ENCODE data around the gene GNA15.

GNA15 gene

GRCh38 chr19:3124630-3125029 is 11.2 kb upstream of the GNA15 start:
- H3K14ac ChIP-seq (ENCODE audit: low read length), result no peak overlapping the region
- no peak for DNase-seq (ENCODE audit: low spot score)
- H2BK15ac ChIP-seq (ENCODE audit: low read length), result no peak overlapping the region
- H3K9me3 ChIP-seq (replicated peaks in 1 of 2; ENCODE audit: control insufficient read depth in 2 of 2, insufficient read depth in 1 of 2, low read depth in 1 of 2, low read length in 2 of 2), result peaks cover 0 to 2% of the 10 kb centered on the region in 2 donors
- H3K36me3 ChIP-seq (replicated peaks in 1 of 2; ENCODE audit: control insufficient read depth in 2 of 2, insufficient read depth in 2 of 2, low read length in 2 of 2), result peaks cover 0 to 6% of the 10 kb centered on the region in 2 donors
- H3K4me2 ChIP-seq (ENCODE audit: insufficient read depth, low read length, poor library complexity, severe bottlenecking), result no peak overlapping the region
- H4K8ac ChIP-seq (ENCODE audit: low read depth, low read length), result no peak overlapping the region
- H3K27me3 ChIP-seq (ENCODE audit: control insufficient read depth in 3 of 3, insufficient read depth in 3 of 3, low read depth in 1 of 3, low read length in 3 of 3), result no peaks in the 10 kb centered on the region
- H2BK5ac ChIP-seq (ENCODE audit: low read length), result no peak overlapping the region
- H3K27ac ChIP-seq (replicated peaks; ENCODE audit: low read length), result no peak overlapping the region
- no peak overlapping the region for H2AK5ac ChIP-seq (ENCODE audit: low read depth, low read length)
- no peak overlapping the region for H4K91ac ChIP-seq (ENCODE audit: low read depth, low read length, poor library complexity)
- no peak overlapping the region for H3K9ac ChIP-seq (ENCODE audit: low read depth, low read length, poor library complexity)
- peaks cover 0 to 3% of the 10 kb centered on the region in 2 donors for H3K4me1 ChIP-seq (ENCODE audit: control insufficient read depth in 2 of 2, insufficient read depth in 1 of 2, low read depth in 1 of 2, low read length in 2 of 2)
- H3K79me1 ChIP-seq (ENCODE audit: low read depth, low read length), result no peaks in the 10 kb centered on the region
- H3K23ac ChIP-seq (ENCODE audit: low read depth, low read length, poor library complexity), result no peak overlapping the region
- H3K4me3 ChIP-seq (ENCODE audit: low read length in 2 of 2), result no peak overlapping the region
- no peak overlapping the region for H3K4ac ChIP-seq (ENCODE audit: low read length)
- H2AFZ ChIP-seq (ENCODE audit: low read length), result no peak overlapping the region
- WGBS, 2 donors (ENCODE audit: extremely low coverage in 2 of 2, insufficient read length in 2 of 2, insufficient replicate concordance in 1 of 2), result no CpG with 5 or more reads among the region's 16 CpGs
- no peak overlapping the region for H2BK120ac ChIP-seq (ENCODE audit: low read depth, low read length)
- H2BK12ac ChIP-seq (ENCODE audit: low read length), result no peak overlapping the region
- no peak overlapping the region for H3K18ac ChIP-seq (ENCODE audit: low read length)

- Histone ChIP-seq H3K4me3 (ENCODE audit: low read length in 2 of 2) (no peak overlapping the region), H4K91ac (ENCODE audit: low read depth, low read length, poor library complexity) (no peak overlapping the region), H3K9me3 (replicated peaks in 1 of 2; ENCODE audit: control insufficient read depth in 2 of 2, insufficient read depth in 1 of 2, low read depth in 1 of 2, low read length in 2 of 2) (peaks cover 0 to 2% of the 10 kb centered on the region in 2 donors), H2BK12ac (ENCODE audit: low read length) (no peak overlapping the region), H4K8ac (ENCODE audit: low read depth, low read length) (no peak overlapping the region), H3K36me3 (replicated peaks in 1 of 2; ENCODE audit: control insufficient read depth in 2 of 2, insufficient read depth in 2 of 2, low read length in 2 of 2) (peaks cover 0 to under 1% of the 10 kb centered on the region in 2 donors), H3K9ac (ENCODE audit: low read depth, low read length, poor library complexity) (no peak overlapping the region), H3K18ac (ENCODE audit: low read length) (peak overlapping the region; percentile 7), H3K4me1 (ENCODE audit: control insufficient read depth in 2 of 2, insufficient read depth in 1 of 2, low read depth in 1 of 2, low read length in 2 of 2) (peaks cover 0 to 2% of the 10 kb centered on the region in 2 donors), H2AFZ (ENCODE audit: low read length) (no peak overlapping the region), H3K79me1 (ENCODE audit: low read depth, low read length) (no peaks in the 10 kb centered on the region), H2BK15ac (ENCODE audit: low read length) (no peak overlapping the region), H3K27me3 (ENCODE audit: control insufficient read depth in 3 of 3, insufficient read depth in 3 of 3, low read depth in 1 of 3, low read length in 3 of 3) (no peaks in the 10 kb centered on the region), H3K14ac (ENCODE audit: low read length) (no peak overlapping the region), H3K27ac (replicated peaks; ENCODE audit: low read length) (no peak overlapping the region), H2BK5ac (ENCODE audit: low read length) (no peak overlapping the region), H3K23ac (ENCODE audit: low read depth, low read length, poor library complexity) (no peak overlapping the region), H2AK5ac (ENCODE audit: low read depth, low read length) (no peak overlapping the region), H3K4me2 (ENCODE audit: insufficient read depth, low read length, poor library complexity, severe bottlenecking) (no peak overlapping the region), H2BK120ac (ENCODE audit: low read depth, low read length) (no peak overlapping the region), H3K4ac (ENCODE audit: low read length) (no peak overlapping the region)
- no peak for DNase-seq (ENCODE audit: low spot score)
- no CpG with 5 or more reads among the region's 14 CpGs for WGBS, 2 donors (ENCODE audit: extremely low coverage in 2 of 2, insufficient read length in 2 of 2, insufficient replicate concordance in 1 of 2)
These were observed 9.8 kb upstream of the GNA15 start for GRCh38 chr19:3125900-3126524.

DNA sequence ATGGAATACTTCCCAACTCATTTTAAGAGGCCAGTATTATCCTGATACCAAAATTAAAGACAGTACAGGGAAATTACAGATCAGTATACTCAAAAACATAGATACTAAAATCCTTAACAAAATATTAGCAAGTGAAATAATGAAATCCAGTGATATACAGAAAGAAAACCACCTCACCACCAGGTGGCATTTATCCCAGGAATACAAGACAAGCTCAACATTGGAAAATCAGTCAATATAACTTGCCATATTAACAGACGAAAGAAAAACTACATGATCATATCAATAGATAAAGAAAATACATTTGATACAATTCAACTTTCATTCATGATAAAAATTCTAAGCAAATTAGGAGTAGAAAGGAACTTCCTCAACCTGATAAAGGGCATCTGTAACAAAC is 6.7 kb upstream of the GNA15 start:
- Histone ChIP-seq H3K4me2 (ENCODE audit: insufficient read depth, low read length, poor library complexity, severe bottlenecking) (no peak overlapping the region), H3K79me1 (ENCODE audit: low read depth, low read length) (no peaks in the 10 kb centered on the region), H3K27ac (replicated peaks; ENCODE audit: low read length) (no peak overlapping the region), H4K8ac (ENCODE audit: low read depth, low read length) (no peak overlapping the region), H2AK5ac (ENCODE audit: low read depth, low read length) (no peak overlapping the region), H3K36me3 (replicated peaks in 1 of 2; ENCODE audit: control insufficient read depth in 2 of 2, insufficient read depth in 2 of 2, low read length in 2 of 2) (no peaks in the 10 kb centered on the region), H3K4me1 (ENCODE audit: control insufficient read depth in 2 of 2, insufficient read depth in 1 of 2, low read depth in 1 of 2, low read length in 2 of 2) (no peaks in the 10 kb centered on the region), H2BK120ac (ENCODE audit: low read depth, low read length) (no peak overlapping the region), H3K18ac (ENCODE audit: low read length) (no peak overlapping the region), H2BK15ac (ENCODE audit: low read length) (no peak overlapping the region), H3K4me3 (ENCODE audit: low read length in 2 of 2) (no peak overlapping the region), H4K91ac (ENCODE audit: low read depth, low read length, poor library complexity) (no peak overlapping the region), H3K4ac (ENCODE audit: low read length) (no peak overlapping the region), H3K23ac (ENCODE audit: low read depth, low read length, poor library complexity) (no peak overlapping the region), H3K14ac (ENCODE audit: low read length) (no peak overlapping the region), H3K9me3 (replicated peaks in 1 of 2; ENCODE audit: control insufficient read depth in 2 of 2, insufficient read depth in 1 of 2, low read depth in 1 of 2, low read length in 2 of 2) (peaks cover 0 to 2% of the 10 kb centered on the region in 2 donors), H3K9ac (ENCODE audit: low read depth, low read length, poor library complexity) (no peak overlapping the region), H2BK5ac (ENCODE audit: low read length) (no peak overlapping the region), H3K27me3 (ENCODE audit: control insufficient read depth in 3 of 3, insufficient read depth in 3 of 3, low read depth in 1 of 3, low read length in 3 of 3) (no peaks in the 10 kb centered on the region), H2BK12ac (ENCODE audit: low read length) (no peak overlapping the region), H2AFZ (ENCODE audit: low read length) (no peak overlapping the region)
- WGBS, 2 donors (ENCODE audit: extremely low coverage in 2 of 2, insufficient read length in 2 of 2, insufficient replicate concordance in 1 of 2), result no CpG with 5 or more reads among the region's 1 CpG
- no peak for DNase-seq (ENCODE audit: low spot score)

GRCh38 chr19:3131168-3131567 is 4.7 kb upstream of the GNA15 start:
- WGBS, 2 donors (ENCODE audit: extremely low coverage in 2 of 2, insufficient read length in 2 of 2, insufficient replicate concordance in 1 of 2), result no CpG with 5 or more reads among the region's 24 CpGs

More at GRCh38 chr19:3131168-3131567, 4.7 kb upstream of the GNA15 start:
- Histone ChIP-seq H2BK120ac (ENCODE audit: low read depth, low read length) (no peak overlapping the region), H4K8ac (ENCODE audit: low read depth, low read length) (no peak overlapping the region), H3K14ac (ENCODE audit: low read length) (no peak overlapping the region), H2BK15ac (ENCODE audit: low read length) (no peak overlapping the region), H3K4me3 (ENCODE audit: low read length in 2 of 2) (no peak overlapping the region), H2AFZ (ENCODE audit: low read length) (no peak overlapping the region), H2AK5ac (ENCODE audit: low read depth, low read length) (no peak overlapping the region), H3K4me2 (ENCODE audit: insufficient read depth, low read length, poor library complexity, severe bottlenecking) (no peak overlapping the region), H4K91ac (ENCODE audit: low read depth, low read length, poor library complexity) (no peak overlapping the region), H3K27me3 (ENCODE audit: control insufficient read depth in 3 of 3, insufficient read depth in 3 of 3, low read depth in 1 of 3, low read length in 3 of 3) (no peaks in the 10 kb centered on the region), H3K9me3 (replicated peaks in 1 of 2; ENCODE audit: control insufficient read depth in 2 of 2, insufficient read depth in 1 of 2, low read depth in 1 of 2, low read length in 2 of 2) (no peaks in the 10 kb centered on the region), H3K27ac (replicated peaks; ENCODE audit: low read length) (no peak overlapping the region), H3K9ac (ENCODE audit: low read depth, low read length, poor library complexity) (no peak overlapping the region), H3K79me1 (ENCODE audit: low read depth, low read length) (no peaks in the 10 kb centered on the region), H3K4ac (ENCODE audit: low read length) (no peak overlapping the region), H3K4me1 (ENCODE audit: control insufficient read depth in 2 of 2, insufficient read depth in 1 of 2, low read depth in 1 of 2, low read length in 2 of 2) (no peaks in the 10 kb centered on the region), H2BK12ac (ENCODE audit: low read length) (no peak overlapping the region), H2BK5ac (ENCODE audit: low read length) (no peak overlapping the region), H3K23ac (ENCODE audit: low read depth, low read length, poor library complexity) (no peak overlapping the region), H3K36me3 (replicated peaks in 1 of 2; ENCODE audit: control insufficient read depth in 2 of 2, insufficient read depth in 2 of 2, low read length in 2 of 2) (no peaks in the 10 kb centered on the region), H3K18ac (ENCODE audit: low read length) (no peak overlapping the region)
- no peak for DNase-seq (ENCODE audit: low spot score)

Data from neuronal stem cell (in vitro differentiated cells).